Heart right ventricle (tissue), 16 donors: ENCODE data around the gene EMC9. TPM values are rescaled to one million over a fixed set of nuclear protein-coding genes. Genes with fewer than 3 reads are reported as not detected.

Experiments
- ATAC-seq, 8 donors: fragments of 200-7000 bp; cut with Tn5 transposase; one replicate each; pipeline ENCODE4 v1.9.1; 2020; ENCODE audit warnings: mild to moderate bottlenecking in 8 of 8, moderate library complexity in 8 of 8, moderate number of reproducible peaks in 1 of 8
- DNase-seq, 2 donors: peaks; one replicate each; pipeline ENCODE4 v3.0.0-alpha.2; 2020
- H3K27ac ChIP-seq, 10 donors: fragments of 200-600 bp; sonication (generic) in 2 of 10; one replicate each; pipeline versions ENCODE4 v1.5.0 to v1.8.0; 2020 to 2022; ENCODE audit warnings: mild to moderate bottlenecking in 3 of 10
- H3K27me3 ChIP-seq, 7 donors: fragments of 200-600 bp; one replicate each; pipeline ENCODE4 v1.8.0; 2021 to 2022; ENCODE audit warnings: mild to moderate bottlenecking in 2 of 7
- H3K36me3 ChIP-seq, 9 donors: fragments of 200-600 bp; sonication (generic) in 1 of 9; one replicate each; pipeline versions ENCODE4 v1.5.0 to v1.8.0; 2020 to 2022; ENCODE audit warnings: mild to moderate bottlenecking in 2 of 9
- H3K4me1 ChIP-seq, 9 donors: fragments of 200-600 bp; sonication (generic) in 1 of 9; one replicate each; pipeline versions ENCODE4 v1.5.0 to v1.8.0; 2020 to 2022; ENCODE audit warnings: mild to moderate bottlenecking in 4 of 9
- H3K4me3 ChIP-seq, 10 donors: fragments of 200-600 bp; sonication (generic) in 2 of 10; one replicate each; pipeline versions ENCODE4 v1.5.0 to v1.8.0; 2020 to 2022; ENCODE audit warnings: mild to moderate bottlenecking in 7 of 10, moderate library complexity in 2 of 10
- H3K9me3 ChIP-seq, 11 donors: fragments of 200-600 bp in 10 of 11; sonication (generic) in 2 of 11; one replicate each; pipeline versions ENCODE4 v1.5.0 to v1.8.0; 2013 to 2022; ENCODE audit warnings: mild to moderate bottlenecking in 2 of 11, control low read depth in 1 of 11, moderate library complexity in 1 of 11
- WGBS, 2 donors: extraction: QIAGEN DNeasy Blood & Tissue Kit; methylation state at CpG; one replicate each; pipeline ENCODE4 v1.1.7; 2013; ENCODE audit warnings: inconsistent platforms in 1 of 2; 5-methylcytosine and 5-hydroxymethylcytosine counted together
- intact Hi-C, 10 donors: fragments of 100-400 bp; cut with DNase I; formaldehyde crosslinking; loops; one replicate each; pipeline versions ENCODE4 v1.11.1 to v1.14.2; 2022
- polyA plus RNA-seq, 2 donors: library from polyadenylated mRNA; stranded (reverse); fragments of 200-250 nt; gene quantifications; one replicate each; pipeline ENCODE4 v1.2.3, GENCODE V29; 2013
- total RNA-seq, 10 donors: library from RNA; stranded (reverse); fragmentation: NEBNext Ultra II Directional in 3 of 10; extraction: Animal tissue kit (Norgen Biotek cat#: 25700) in 3 of 10; gene quantifications; one replicate each; pipeline versions ENCODE4 v1.2.1 to v1.2.4, GENCODE V29; 2021 to 2023
- TF ChIP-seq, protein P1 (sequence below), 9 donors: fragments of 200-600 bp; sonication (generic) in 2 of 9; IDR thresholded peaks; one replicate each; pipeline versions ENCODE4 v1.5.0 to v1.8.0; 2021 to 2022; ENCODE audit warnings: antibody characterized with exemption in 9 of 9, mild to moderate bottlenecking in 5 of 9, moderate library complexity in 1 of 9
- donor health status: Arrhythmogenic right ventricular cardiomyopathy.
- donor health status: ischemic (EF 13 %, LVEDD 7.1; RV severe dilation, severe dysfunction).
- donor health status: healthy with polysubstance abuse.
- donor health status: DM: no; HTN: yes; CAD: no.
- donor health status: DM: no; HTN: no; CAD: no.
- donor health status: ischemic (EF 25% LVEDD 6.9; RV normal size, moderate dysfunction).
- donor health status: ischemic (EF 25% LVEDD 5.7; RV mildly dilated, moderate dysfunction).
- donor health status: healthy.
- donor health status: DM: yes; HTN: yes; CAD: no.
- donor health status: Ischemic cardiomyopathy.
- donor health status: ischemic (EF 35%, LVEDD 5.7; RV mildly dilated, moderate dysfunction).
- donor health status: nonischemic (EF 11% LVEDD 7.7; RV severe dilation, severe dysfunction).
- donor health status: DM: yes; HTN: yes; CAD: no.
- donor health status: PGD.
- donor health status: ischemic (EF 29% LVEDD 5.4; RV normal size, mild dysfunction).
- donor health status: nonischemic (EF 23%, LVEDD 6.1; RV moderate dilation, normal function).

Gene EMC9
- total and polyA plus RNA-seq, 12 donors: 10.2 to 44.3 (median 14.4) TPM

DNA sequence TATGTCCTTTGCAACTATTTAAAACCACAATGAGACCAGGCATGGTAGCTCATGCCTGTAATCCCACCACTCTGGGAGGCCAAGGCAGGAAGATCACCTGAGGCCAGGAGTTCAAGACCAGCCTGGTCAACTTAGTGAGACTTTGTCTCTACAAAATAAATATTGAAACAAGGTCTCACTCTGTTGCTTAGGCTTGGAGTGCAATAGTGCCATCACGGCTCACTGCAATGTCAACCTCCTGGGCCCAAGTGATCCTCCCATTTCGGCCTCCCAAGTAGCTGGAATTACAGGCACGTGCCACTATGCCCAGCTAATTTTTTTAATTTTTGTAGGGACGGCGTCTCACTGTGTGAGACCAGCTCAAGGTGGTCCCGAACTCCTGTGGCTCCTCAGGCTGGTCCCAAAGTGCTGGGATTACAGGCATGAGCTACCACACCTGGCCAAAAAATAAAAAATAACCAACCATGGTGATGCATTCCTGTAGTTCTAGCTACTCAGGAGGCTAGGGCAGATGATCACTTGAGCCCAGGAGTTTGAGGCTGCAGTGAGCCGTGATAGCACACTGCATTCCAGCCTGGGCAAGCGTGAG, 11.9 kb downstream of the EMC9 start:
- intact Hi-C loops: no loop called here

DNA sequence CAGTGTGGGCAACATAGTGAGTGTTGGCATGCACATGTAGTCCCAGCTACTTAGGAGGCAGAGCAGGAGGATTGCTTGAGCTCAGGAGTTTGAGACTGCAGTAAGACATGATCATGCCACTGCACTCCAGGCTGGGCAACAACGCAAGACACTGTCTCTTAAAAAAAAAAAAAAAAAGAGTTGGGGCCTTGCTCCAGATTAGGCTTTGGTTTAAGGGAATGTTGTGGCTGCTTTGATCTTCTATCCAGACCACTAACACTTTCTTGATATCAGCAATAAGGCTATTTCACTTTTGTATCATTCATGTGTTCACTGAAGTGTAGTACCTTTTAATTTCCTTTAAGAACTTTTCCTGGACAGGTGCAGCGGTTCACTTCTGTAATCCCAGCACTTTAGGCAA, 13.7 kb downstream of the EMC9 start:
- Histone ChIP-seq H3K27ac (no peak overlapping the region), H3K4me3 (no peak overlapping the region), H3K27me3 (no peaks in the 10 kb centered on the region), H3K36me3 (peaks cover 0 to 23% (median 7%) of the 10 kb centered on the region in 9 donors), H3K4me1 (peaks cover 14 to 30% (median 22%) of the 10 kb centered on the region in 9 donors), H3K9me3 (no peaks in the 10 kb centered on the region)
- DNase-seq (no peak), ATAC-seq (no peak)
- intact Hi-C loops: no loop called here
- TF ChIP-seq, protein P1, sequence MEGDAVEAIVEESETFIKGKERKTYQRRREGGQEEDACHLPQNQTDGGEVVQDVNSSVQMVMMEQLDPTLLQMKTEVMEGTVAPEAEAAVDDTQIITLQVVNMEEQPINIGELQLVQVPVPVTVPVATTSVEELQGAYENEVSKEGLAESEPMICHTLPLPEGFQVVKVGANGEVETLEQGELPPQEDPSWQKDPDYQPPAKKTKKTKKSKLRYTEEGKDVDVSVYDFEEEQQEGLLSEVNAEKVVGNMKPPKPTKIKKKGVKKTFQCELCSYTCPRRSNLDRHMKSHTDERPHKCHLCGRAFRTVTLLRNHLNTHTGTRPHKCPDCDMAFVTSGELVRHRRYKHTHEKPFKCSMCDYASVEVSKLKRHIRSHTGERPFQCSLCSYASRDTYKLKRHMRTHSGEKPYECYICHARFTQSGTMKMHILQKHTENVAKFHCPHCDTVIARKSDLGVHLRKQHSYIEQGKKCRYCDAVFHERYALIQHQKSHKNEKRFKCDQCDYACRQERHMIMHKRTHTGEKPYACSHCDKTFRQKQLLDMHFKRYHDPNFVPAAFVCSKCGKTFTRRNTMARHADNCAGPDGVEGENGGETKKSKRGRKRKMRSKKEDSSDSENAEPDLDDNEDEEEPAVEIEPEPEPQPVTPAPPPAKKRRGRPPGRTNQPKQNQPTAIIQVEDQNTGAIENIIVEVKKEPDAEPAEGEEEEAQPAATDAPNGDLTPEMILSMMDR (IDR thresholded peaks at IDR 0.05): no peak
- WGBS, 2 donors: 90 to 95% methylated on average over 2 of the region's 2 CpGs

More for the DNA sequence above, 11.9 kb downstream of the EMC9 start:
- peak overlapping the region in 1 of 10 donors; percentile 97 for H3K27ac ChIP-seq
- 90 to 94% methylated on average over 8 of the region's 8 CpGs for WGBS, 2 donors
- H3K4me3 ChIP-seq: no peak overlapping the region
- H3K36me3 ChIP-seq: peaks cover 0 to 4% (median 0%) of the 10 kb centered on the region in 9 donors
- H3K4me1 ChIP-seq: peaks cover 14 to 36% (median 22%) of the 10 kb centered on the region in 9 donors
- DNase-seq (no peak), ATAC-seq (no peak)
- TF ChIP-seq, protein P1 (IDR thresholded peaks at IDR 0.05): no peak
- no peaks in the 10 kb centered on the region for H3K9me3 ChIP-seq
- H3K27me3 ChIP-seq: no peaks in the 10 kb centered on the region

DNA sequence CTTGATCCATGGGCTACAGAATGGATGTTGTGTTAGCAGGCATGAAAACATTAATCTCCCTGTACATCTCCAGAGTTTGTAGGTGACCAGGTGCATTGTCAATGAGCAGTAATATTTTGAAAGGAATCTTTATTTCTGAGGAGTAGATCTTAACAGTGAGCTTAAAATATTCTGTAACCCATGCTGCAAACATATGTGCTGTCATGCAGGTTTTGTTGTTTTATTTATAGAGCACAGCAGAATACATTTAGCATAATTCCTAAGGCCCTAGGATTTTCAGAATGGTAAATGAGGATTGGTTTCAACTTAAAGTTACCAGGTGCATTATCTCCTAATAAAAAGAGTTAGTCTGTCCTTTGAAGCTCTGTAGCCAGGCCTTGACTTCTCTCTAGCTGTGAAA, 14.5 kb downstream of the EMC9 start:
- Histone ChIP-seq H3K4me3 (no peak overlapping the region), H3K4me1 (peaks cover 13 to 22% (median 17%) of the 10 kb centered on the region in 9 donors), H3K27ac (no peak overlapping the region), H3K36me3 (peaks cover 0 to 30% (median 14%) of the 10 kb centered on the region in 9 donors), H3K9me3 (no peaks in the 10 kb centered on the region), H3K27me3 (no peaks in the 10 kb centered on the region)
- ATAC-seq (no peak), DNase-seq (no peak)
- intact Hi-C loops: no loop called here
- TF ChIP-seq, protein P1 (IDR thresholded peaks at IDR 0.05): no peak

DNA sequence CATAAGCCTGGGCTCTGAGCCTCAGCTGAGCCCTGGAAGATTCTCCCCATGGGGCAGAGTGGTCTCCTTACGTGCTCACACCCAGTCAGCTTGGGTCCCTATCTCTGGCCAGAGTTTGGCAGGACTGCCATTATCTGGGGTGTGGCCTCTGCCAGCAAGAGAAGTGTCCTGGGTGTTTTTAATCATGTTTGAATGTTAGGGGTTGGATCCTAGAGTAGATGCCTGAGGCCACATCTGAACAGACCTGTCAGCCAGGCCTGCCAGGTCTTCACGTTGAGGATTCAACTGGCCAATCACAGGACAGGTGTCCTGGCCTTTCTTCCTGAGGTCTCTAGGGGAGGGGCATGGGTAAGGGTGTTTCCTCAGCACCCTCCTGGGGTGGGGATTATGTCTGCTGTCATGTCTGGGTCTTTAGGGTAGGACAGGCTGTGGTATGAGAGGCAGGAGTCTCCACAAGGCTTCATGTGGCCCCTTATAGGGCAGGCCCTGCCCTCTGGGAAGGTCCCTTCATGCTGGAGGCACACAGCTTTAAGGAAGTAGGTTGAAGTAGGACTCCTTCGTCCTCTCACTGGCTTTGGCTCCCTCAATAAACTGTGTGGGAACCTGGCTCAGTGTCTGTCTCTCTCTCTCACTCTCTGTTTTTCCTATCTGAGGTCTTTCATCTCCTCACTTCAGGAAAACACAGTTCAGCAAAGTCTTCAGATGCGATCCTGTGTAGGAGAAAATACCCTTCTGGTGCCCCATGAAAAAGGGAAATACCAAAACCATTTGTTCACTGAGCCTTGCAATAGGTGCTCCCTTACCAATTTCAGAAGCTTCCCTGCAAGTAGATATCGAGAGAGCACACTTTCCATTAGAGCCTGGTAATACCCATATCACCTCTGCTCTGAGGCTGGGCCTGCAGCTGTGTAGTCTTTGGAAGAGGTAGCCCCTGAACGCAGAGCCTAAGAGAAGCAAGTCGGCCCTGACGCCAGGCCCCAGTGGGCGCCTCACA, 17.7 kb downstream of the EMC9 start:
- Histone ChIP-seq H3K9me3 (no peaks in the 10 kb centered on the region), H3K27me3 (no peaks in the 10 kb centered on the region), H3K4me3 (no peak overlapping the region), H3K36me3 (peaks cover 0 to 62% (median 43%) of the 10 kb centered on the region in 9 donors), H3K4me1 (no peaks in the 10 kb centered on the region), H3K27ac (peak overlapping the region in 1 of 10 donors; percentile 11)
- ATAC-seq (peak in 3 of 8 donors; percentile 8 to 41 (median 12)), DNase-seq (no peak)
- TF ChIP-seq, protein P1 (IDR thresholded peaks at IDR 0.05): no peak
- WGBS, 2 donors: 80 to 85% methylated on average over 9 of the region's 9 CpGs
- intact Hi-C loops: no loop called here
